Retinal pigment epithelial cell (primary cell): ENCODE results near the gene MIXL1.

Experiments
- DNase-seq: peaks from one replicate; pipeline ENCODE4 v3.0.0-alpha.2; 2010; ENCODE audit warnings: low read depth
- H3K4me3 ChIP-seq: 2 replicates; pipeline ENCODE4 v1.5.1; 2011; ENCODE audit warnings: mild to moderate bottlenecking, low read length, control low read depth, moderate library complexity
- CTCF ChIP-seq: conservative IDR thresholded peaks from 2 replicates; pipeline ENCODE4 v1.5.1; 2011; ENCODE audit warnings: low read depth, low read length, control low read depth, inconsistent platforms

Gene MIXL1

DNA sequence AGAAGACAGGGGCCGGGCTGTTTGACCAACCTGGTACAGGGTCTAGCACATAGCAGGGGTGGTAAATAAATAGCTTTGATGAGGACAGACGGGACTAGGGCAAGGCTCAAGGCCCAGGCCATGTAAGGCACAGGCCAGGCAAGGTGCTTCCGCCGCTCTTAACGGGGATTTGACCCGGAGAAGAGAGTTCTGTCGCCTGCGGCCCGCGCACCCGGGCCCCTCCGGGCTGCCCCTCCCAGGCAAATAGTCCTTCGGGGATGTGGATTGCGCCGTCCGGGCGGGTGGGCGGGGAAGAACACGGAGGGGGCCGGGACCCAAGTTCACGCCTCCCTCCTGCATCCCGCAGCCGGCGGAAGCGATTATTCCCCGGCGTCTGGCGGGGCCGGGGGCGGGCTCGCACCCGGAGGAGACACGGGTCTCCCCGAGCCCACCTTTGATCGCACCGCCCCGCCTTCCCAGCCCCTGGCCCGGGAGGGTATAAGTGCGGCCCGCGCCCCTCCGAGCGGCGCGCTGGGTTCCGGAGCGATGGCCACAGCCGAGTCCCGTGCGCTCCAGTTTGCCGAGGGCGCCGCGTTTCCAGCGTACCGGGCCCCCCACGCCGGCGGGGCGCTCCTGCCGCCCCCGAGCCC, at the start of gene MIXL1:
Gene MIXL1, plus strand, starts transcription at position 508 of the 629 bp plus-strand sequence. Its CDS starts 18 bp downstream, at position 526.
- DNase-seq, result no peak
- TF ChIP-seq CTCF, result no peak
- H3K4me3 ChIP-seq, result peak within 1 kb of the TSS; percentile 51

GRCh38 chr1:226176870-226177269, 46.6 kb upstream of the MIXL1 start:
- no peak for DNase-seq
- no peak for TF ChIP-seq CTCF
- no peak overlapping the region for H3K4me3 ChIP-seq

- peak; percentile 51 for TF ChIP-seq CTCF
- peak; percentile 51 for DNase-seq
- H3K4me3 ChIP-seq, result peak overlapping the region; percentile 12
These were observed 41.3 kb upstream of the MIXL1 start for GRCh38 chr1:226181996-226182714.

GRCh38 chr1:226185141-226186036, 38.1 kb upstream of the MIXL1 start:
- peak overlapping the region; percentile 96 for H3K4me3 ChIP-seq
- no peak for DNase-seq
- TF ChIP-seq CTCF, result no peak

DNA sequence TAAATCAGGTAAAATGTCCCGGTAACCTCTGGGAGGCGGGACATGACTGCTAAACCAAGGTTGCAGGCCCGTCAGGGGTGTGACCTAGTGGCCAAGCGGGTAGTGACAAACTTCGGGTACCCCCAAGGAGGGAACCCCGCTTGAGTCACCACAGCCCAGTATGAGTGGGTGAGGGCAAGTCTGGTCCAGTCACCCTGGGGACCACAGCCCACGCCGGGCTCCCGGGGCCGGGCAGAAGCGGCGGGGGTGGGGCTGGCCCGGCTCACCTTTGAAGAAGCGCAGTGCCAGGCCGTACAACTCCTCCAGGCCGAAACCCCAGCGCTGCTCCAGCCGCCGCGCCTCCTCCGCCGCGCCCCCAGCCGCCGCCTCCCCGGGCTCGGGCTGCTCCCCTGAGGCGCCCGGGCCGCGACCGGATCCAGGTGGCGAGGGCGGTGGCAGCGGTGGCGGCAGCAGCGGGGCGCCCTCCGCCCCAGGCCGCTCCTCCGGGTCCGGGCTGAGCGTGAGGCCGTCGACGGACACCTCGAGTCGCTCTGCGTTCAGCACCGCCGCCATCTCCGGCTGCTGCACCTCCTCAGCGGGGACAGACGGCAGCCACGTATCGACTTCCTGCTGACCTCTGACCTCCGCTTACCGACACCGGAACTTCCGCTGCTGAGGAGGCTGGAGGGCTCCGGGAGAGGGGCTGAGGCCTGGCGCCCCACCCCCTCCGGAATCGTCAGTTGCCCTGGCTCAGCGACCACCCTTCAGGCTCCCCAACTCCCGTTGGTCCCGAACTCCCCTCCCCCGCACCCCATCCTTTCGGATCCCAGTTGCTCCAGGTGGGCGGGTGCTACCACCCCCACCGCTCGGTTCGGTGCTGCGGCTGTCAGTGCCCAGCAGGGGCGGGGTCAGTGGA, 37.1 kb upstream of the MIXL1 start, which contains the start of gene ACBD3:
Gene ACBD3, minus strand, starts transcription at position 618 of the 895 bp plus-strand sequence. Its CDS starts 66 bp downstream, at position 552.
- peak; percentile 51 for DNase-seq

More for the DNA sequence above, 37.1 kb upstream of the MIXL1 start, which contains the start of gene ACBD3:
- peak within 1 kb of the TSS; percentile 96 for H3K4me3 ChIP-seq
- peak; percentile 12 for TF ChIP-seq CTCF
